Epithelial cell of proximal tubule (primary cell): ENCODE data around the gene TBCD. TPM values are rescaled to one million over a fixed set of nuclear protein-coding genes. Genes with fewer than 3 reads are reported as not detected.
"Not testable (repeated sequence)": the region's sequence is repeated elsewhere in the genome, so short reads cannot be mapped to it uniquely, and the experiment has no call there.

ENCODE experiments used
- DNase-seq: peaks from one replicate; pipeline ENCODE4 v3.0.0-alpha.2; 2011; ENCODE audit warnings: low read depth
- H3K4me3 ChIP-seq: 2 replicates; pipeline ENCODE4 v1.5.1; 2011; ENCODE audit warnings: low read depth, mild to moderate bottlenecking, low read length
- total RNA-seq: library from RNA; depleted of rRNA; stranded (reverse); fragments of >200 nt; gene quantifications from 2 replicates; pipeline ENCODE4 v1.2.3, GENCODE V29; 2015
- TF ChIP-seq, protein P1 (sequence below): conservative IDR thresholded peaks from 2 replicates; pipeline ENCODE4 v1.5.1; 2012; ENCODE audit warnings: low read depth, mild to moderate bottlenecking, low read length

The TBCD gene
- total RNA-seq, 1 donor from 2014 or later: 46.6 TPM

DNA sequence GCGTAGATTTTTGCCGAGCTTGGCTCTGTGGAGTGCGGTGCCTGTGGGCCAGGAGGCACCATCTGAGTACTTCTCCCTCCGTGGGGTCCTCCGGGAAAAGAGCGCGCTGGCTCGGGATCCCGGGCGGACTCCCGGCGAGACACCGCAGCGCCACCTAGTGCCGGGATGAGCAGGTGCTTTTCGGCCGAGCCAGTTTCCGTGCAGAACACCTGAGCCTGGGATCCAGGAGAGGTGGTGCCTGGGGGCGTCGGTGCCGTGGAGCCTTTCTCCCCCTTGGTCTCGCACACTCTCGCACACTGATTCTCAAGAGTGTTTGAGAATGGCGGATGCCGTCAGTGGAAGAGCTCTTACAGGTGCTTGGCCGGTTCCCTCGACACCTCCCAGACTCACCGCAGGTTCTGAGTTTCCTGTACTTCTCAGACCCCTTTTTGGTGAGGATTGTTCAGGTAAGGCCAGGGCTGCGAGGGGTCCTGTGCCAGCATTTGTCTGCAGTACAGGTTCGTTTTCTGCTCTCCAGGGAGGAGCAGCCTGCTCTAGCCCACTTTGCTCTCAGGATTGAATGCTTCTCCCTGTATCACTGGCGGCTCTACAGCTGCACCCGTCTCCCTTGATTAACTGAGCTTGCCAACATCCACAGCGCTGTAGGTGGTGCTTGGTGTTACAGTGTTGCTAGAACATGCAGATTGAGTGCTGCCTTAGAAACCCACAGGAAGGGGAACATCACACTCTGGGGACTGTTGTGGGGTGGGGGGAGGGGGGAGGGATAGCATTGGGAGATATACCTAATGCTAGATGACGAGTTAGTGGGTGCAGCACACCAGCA, 23.3 kb downstream of the TBCD start:
- DNase-seq: no peak
- peak overlapping the region; percentile 45 for H3K4me3 ChIP-seq

DNA sequence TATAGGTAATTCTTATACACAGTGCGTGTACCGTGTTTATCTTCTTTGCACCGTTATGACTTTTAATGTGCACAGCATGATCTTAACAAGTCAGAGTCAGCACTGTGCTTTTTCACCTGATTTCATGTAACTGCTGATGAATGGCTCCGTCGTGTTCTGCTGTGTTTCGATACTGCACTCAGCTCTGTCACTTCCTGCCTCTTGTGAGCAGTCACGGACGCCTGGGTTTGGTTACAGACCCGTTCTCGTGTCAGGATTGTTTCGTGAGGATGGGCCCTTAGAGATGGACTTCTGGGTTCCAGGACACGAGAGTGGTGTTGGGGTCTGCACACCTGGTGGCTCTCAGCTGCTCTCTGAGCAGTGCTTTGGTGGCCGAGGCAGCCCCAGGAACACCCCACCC, 24.6 kb downstream of the TBCD start:
- TF ChIP-seq, protein P1, sequence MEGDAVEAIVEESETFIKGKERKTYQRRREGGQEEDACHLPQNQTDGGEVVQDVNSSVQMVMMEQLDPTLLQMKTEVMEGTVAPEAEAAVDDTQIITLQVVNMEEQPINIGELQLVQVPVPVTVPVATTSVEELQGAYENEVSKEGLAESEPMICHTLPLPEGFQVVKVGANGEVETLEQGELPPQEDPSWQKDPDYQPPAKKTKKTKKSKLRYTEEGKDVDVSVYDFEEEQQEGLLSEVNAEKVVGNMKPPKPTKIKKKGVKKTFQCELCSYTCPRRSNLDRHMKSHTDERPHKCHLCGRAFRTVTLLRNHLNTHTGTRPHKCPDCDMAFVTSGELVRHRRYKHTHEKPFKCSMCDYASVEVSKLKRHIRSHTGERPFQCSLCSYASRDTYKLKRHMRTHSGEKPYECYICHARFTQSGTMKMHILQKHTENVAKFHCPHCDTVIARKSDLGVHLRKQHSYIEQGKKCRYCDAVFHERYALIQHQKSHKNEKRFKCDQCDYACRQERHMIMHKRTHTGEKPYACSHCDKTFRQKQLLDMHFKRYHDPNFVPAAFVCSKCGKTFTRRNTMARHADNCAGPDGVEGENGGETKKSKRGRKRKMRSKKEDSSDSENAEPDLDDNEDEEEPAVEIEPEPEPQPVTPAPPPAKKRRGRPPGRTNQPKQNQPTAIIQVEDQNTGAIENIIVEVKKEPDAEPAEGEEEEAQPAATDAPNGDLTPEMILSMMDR: no peak
- no peak for DNase-seq
- H3K4me3 ChIP-seq: no peak overlapping the region

More for the DNA sequence above, 23.3 kb downstream of the TBCD start:
- TF ChIP-seq, protein P1: peak; percentile 83

DNA sequence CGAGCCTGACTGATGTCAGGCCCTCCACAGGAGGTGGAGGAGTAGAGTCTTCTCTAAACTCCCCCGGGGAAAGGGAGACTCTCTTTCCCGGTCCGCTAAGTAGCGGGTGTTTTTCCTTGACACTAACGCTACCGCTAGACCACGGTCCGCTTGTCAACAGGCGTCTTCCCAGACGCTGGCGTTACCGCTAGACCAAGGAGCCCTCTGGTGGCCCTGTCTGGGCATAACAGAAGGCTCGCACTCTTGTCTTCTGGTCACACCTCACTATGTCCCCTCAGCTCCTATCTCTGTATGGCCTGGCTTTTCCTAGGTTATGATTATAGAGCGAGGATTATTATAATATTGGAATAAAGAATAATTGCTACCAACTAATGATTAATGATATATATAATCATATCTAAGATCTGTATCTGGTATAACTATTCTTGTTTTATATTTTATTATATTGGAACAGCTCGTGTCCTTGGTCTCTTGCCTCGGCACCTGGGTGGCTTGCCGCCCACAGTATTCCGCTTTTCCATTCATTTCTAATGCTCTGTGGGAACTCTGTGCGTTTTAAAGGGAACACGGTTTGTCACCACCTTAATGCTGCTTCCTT, 26.0 kb downstream of the TBCD start:
- not testable (repeated sequence) for DNase-seq
- TF ChIP-seq, protein P1: peak; percentile 29

DNA sequence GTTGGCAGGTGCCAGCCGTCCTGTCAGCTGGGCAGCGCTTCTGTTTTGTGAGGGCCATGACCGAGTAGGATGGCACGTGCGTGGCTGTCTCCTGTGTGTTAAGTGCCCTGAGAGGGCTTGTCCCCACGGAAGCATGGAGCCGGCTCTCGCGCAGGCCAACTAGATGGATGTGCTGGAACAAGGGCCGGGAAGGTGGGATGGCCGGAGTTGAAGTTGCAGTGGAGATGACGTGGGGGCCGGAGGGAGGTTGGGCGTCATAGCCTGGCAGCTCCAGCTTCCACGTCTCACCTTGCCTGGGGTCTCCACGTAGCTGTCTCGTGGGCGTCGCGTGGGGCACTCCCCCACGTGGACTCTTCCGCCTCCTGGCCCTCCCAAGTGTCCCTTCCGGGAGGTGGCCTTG, 27.7 kb downstream of the TBCD start:
- no peak overlapping the region for H3K4me3 ChIP-seq
- DNase-seq: no peak
- TF ChIP-seq, protein P1: no peak

More for the DNA sequence above, 26.0 kb downstream of the TBCD start:
- not testable (repeated sequence) for H3K4me3 ChIP-seq

DNA sequence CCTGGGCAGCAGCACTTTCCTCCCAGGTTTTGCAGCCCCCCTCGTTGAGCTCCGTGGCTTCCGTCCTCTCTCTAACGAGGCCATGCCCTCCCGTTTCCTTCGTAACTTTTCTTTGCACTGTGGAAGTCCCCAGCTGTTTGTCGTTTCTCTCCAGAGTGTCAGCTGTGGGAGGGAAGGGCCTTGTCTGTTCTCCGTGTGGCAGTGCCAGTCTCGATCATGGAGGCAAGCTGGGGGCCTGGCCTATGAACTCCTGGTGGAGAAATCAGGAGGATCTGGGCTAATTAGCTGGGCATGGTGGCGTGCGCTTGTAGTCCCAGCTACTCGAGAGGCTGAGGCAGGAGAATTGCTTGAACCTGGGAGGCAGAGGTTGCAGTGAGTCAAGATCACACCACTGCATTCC, 28.3 kb downstream of the TBCD start:
- TF ChIP-seq, protein P1: no peak
- H3K4me3 ChIP-seq: no peak overlapping the region
- no peak for DNase-seq

DNA sequence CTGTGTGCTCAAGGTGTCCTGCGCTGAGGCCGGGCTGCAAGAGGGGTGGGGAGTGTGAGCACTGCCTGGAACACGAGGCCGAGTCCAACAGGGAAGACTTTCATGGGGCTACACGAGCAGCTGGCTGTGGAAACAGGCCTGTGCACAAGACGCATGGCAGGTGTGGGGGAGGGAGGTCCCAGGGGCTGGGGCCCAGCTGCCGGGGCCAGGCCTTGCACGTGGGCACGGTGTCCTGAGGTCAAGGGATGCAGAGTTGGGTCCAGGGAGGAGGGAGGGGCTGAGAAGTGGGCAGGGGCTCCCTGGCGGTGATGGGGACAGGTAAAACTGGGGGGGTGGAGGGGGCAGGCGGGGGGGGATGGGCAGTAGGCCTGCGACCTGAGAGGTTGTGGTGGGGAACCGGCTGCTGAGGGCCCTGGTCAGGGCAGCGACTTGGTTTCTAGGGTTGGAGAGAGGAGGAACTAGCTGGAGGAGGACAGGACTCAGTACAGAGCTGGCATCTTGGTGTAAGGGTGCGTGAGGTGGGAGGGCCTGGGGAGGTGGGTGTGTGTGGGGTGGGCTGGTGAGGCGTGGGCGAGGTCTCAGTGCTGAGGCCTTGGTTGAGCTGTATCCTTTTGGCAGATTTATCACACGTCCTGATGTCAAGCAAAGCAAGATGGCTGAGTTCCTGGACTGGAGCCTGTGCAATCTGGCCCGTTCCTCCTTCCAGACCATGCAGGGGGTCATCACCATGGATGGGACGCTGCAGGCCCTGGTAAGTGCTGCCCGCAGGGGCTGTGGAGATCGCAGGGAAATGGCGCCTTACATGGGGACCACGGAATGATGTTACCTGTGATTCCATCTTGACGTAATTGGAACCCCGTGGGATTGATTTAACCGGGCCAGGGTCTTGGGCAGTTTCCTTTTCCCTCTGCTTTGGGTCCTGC, 29.4 kb downstream of the TBCD start:
- no peak for DNase-seq
- no peak overlapping the region for H3K4me3 ChIP-seq
- TF ChIP-seq, protein P1: no peak
